DND-41 (cell line): Measurements from ENCODE around the gene GDPD4.

Experiments
- ATAC-seq: fragments of 200-7000 bp; cut with Tn5 transposase; 3 replicates; pipeline ENCODE4 v1.9.1; 2021; ENCODE audit warnings: low read depth; ENCODE audit not compliant: insufficient read depth
- DNase-seq: peaks from one replicate; pipeline ENCODE4 v3.0.0-alpha.2; 2020
- H2AFZ ChIP-seq: 2 replicates; pipeline ENCODE4 v1.6.0; 2012; ENCODE audit warnings: low read depth, low read length
- H3K27ac ChIP-seq: 2 replicates; pipeline ENCODE4 v1.5.1; 2012; ENCODE audit warnings: low read length, inconsistent platforms
- H3K27me3 ChIP-seq: fragments of 200-600 bp; sonication (generic); 2 replicates; pipeline ENCODE4 v1.6.0; 2012; ENCODE audit warnings: low read length, mild to moderate bottlenecking, inconsistent platforms; ENCODE audit not compliant: insufficient read depth, poor library complexity
- H3K36me3 ChIP-seq: 2 replicates; pipeline ENCODE4 v1.5.1; 2012; ENCODE audit warnings: low read length, inconsistent platforms; ENCODE audit not compliant: insufficient read depth
- H3K4me1 ChIP-seq: 2 replicates; pipeline ENCODE4 v1.5.1; 2012; ENCODE audit warnings: mild to moderate bottlenecking, low read length; ENCODE audit not compliant: insufficient read depth
- H3K4me2 ChIP-seq: 2 replicates; pipeline ENCODE4 v1.6.0; 2012; ENCODE audit warnings: mild to moderate bottlenecking, moderate library complexity, low read length, inconsistent platforms; ENCODE audit not compliant: insufficient read depth
- H3K4me3 ChIP-seq, 2 experiments: fragments of 200-600 bp in 1 of 2; shearing (Covaris generic) in 1 of 2; 2 replicates each; pipeline ENCODE4 v1.5.1; 2012 to 2016; ENCODE audit warnings: inconsistent platforms in 2 of 2, low read length in 2 of 2, mild to moderate bottlenecking in 2 of 2, low read depth in 1 of 2, moderate library complexity in 1 of 2
- H3K79me2 ChIP-seq: 2 replicates; pipeline ENCODE4 v1.6.0; 2012; ENCODE audit warnings: low read length, inconsistent platforms; ENCODE audit not compliant: insufficient read depth
- H3K9ac ChIP-seq: 2 replicates; pipeline ENCODE4 v1.6.0; 2012; ENCODE audit warnings: low read depth, mild to moderate bottlenecking, inconsistent platforms, low read length, moderate library complexity
- H3K9me3 ChIP-seq: 2 replicates; pipeline ENCODE4 v1.5.1; 2012; ENCODE audit warnings: low read length, moderate library complexity, mild to moderate bottlenecking, inconsistent platforms; ENCODE audit not compliant: insufficient read depth, severe bottlenecking
- H4K20me1 ChIP-seq: 2 replicates; pipeline ENCODE4 v1.6.0; 2012; ENCODE audit warnings: low read length; ENCODE audit not compliant: insufficient read depth
- EZH2 ChIP-seq: IDR thresholded peaks from 3 replicates; pipeline ENCODE4 v1.6.1; 2012; ENCODE audit warnings: borderline replicate concordance, low read depth, mild to moderate bottlenecking, moderate library complexity, low read length, inconsistent platforms; ENCODE audit not compliant: severe bottlenecking
- TF ChIP-seq, protein P1 (sequence below): IDR thresholded peaks from 2 replicates; pipeline ENCODE4 v1.5.1; 2012; ENCODE audit warnings: borderline replicate concordance, low read length, moderate library complexity, mild to moderate bottlenecking; ENCODE audit not compliant: poor library complexity, severe bottlenecking; ENCODE audit errors: extremely low read depth

Gene GDPD4

DNA sequence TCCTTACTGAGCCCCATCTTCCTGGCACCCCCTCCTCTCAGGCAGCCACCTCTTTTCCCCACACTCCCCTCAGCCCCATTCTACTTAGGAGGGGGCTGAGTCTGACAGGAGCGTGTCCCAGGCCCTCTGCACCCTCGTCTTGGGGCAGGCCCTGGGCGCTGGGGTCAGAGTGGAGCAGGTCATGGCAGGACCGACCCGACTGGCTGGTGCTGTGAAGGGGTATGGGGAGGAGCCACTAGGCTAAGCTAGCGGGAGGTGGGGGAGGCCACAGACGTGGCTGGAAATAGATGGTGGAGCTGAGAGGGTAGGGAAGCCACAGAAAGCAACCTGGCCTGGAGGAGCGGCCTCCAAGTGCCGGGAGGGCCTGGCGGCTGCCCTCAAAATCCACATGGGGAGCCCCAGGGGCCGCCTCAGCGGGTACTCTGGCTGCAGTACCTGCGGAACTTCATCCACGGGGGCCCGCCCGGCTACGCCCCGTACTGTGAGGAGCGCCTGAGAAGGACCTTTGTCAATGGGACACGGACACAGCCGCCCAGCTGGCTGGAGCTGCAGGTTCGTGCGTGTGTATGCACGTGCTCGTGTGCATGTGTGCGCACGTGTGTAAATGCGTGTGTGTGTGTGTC, 111.8 kb downstream of the GDPD4 start:
- TF ChIP-seq, protein P1, sequence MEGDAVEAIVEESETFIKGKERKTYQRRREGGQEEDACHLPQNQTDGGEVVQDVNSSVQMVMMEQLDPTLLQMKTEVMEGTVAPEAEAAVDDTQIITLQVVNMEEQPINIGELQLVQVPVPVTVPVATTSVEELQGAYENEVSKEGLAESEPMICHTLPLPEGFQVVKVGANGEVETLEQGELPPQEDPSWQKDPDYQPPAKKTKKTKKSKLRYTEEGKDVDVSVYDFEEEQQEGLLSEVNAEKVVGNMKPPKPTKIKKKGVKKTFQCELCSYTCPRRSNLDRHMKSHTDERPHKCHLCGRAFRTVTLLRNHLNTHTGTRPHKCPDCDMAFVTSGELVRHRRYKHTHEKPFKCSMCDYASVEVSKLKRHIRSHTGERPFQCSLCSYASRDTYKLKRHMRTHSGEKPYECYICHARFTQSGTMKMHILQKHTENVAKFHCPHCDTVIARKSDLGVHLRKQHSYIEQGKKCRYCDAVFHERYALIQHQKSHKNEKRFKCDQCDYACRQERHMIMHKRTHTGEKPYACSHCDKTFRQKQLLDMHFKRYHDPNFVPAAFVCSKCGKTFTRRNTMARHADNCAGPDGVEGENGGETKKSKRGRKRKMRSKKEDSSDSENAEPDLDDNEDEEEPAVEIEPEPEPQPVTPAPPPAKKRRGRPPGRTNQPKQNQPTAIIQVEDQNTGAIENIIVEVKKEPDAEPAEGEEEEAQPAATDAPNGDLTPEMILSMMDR, result no peak
- TF ChIP-seq EZH2, result no peak
- Histone ChIP-seq H3K79me2 (no peaks in the 10 kb centered on the region), H3K4me3 (no peak overlapping the region), H3K9me3 (no peaks in the 10 kb centered on the region), H3K27ac (no peak overlapping the region), H3K4me1 (no peaks in the 10 kb centered on the region), H3K4me2 (no peak overlapping the region), H3K36me3 (no peaks in the 10 kb centered on the region), H3K9ac (no peak overlapping the region), H2AFZ (no peak overlapping the region), H3K27me3 (no peaks in the 10 kb centered on the region), H4K20me1 (no peaks in the 10 kb centered on the region)
- no peak for ATAC-seq
- no peak for DNase-seq

DNA sequence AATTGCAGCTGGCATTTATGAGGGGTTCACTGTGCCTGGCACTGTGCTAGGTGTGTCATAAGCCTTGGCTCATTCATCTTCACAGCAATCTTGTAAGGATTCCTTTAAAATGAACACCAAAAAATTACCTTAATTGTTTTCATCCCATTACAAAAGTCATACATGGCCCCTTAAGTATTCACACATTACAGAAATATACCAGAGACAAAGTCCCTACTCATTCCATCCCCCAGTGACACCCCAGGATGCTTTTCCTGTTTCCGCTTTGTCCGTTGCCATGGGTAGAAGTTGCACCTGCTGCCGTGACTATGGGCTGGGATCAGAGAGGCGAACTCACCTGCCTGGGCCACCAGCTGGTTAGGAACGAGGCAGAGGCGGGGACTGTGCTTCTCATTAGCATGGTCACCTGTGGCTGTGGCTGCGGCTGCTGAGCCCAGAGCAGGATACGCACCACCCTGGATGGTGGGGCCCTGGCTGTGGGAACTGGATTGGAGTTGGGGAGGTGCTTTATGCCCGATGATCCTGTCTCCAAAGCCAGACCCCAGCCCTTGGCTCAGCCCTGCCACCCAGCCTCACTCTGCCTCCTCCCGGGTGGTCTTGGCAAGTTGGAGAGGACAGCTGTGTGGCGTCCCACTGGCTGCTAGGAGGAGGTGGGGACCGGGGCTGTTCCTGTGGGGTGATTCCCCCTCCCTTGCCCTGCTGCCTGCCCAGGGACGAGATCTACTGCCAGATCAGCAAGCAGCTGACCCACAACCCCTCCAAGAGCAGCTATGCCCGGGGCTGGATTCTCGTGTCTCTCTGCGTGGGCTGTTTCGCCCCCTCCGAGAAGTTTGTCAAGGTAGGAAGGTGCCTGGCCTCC, 112.6 kb downstream of the GDPD4 start:
- Histone ChIP-seq H3K4me1 (no peaks in the 10 kb centered on the region), H3K9me3 (no peaks in the 10 kb centered on the region), H4K20me1 (no peaks in the 10 kb centered on the region), H3K27ac (no peak overlapping the region), H3K4me3 (no peak overlapping the region), H3K27me3 (no peaks in the 10 kb centered on the region), H3K79me2 (no peaks in the 10 kb centered on the region), H3K9ac (no peak overlapping the region), H3K36me3 (no peaks in the 10 kb centered on the region), H2AFZ (no peak overlapping the region), H3K4me2 (no peak overlapping the region)
- DNase-seq (no peak), ATAC-seq (no peak)
- TF ChIP-seq, protein P1, result no peak
- TF ChIP-seq EZH2, result no peak

DNA sequence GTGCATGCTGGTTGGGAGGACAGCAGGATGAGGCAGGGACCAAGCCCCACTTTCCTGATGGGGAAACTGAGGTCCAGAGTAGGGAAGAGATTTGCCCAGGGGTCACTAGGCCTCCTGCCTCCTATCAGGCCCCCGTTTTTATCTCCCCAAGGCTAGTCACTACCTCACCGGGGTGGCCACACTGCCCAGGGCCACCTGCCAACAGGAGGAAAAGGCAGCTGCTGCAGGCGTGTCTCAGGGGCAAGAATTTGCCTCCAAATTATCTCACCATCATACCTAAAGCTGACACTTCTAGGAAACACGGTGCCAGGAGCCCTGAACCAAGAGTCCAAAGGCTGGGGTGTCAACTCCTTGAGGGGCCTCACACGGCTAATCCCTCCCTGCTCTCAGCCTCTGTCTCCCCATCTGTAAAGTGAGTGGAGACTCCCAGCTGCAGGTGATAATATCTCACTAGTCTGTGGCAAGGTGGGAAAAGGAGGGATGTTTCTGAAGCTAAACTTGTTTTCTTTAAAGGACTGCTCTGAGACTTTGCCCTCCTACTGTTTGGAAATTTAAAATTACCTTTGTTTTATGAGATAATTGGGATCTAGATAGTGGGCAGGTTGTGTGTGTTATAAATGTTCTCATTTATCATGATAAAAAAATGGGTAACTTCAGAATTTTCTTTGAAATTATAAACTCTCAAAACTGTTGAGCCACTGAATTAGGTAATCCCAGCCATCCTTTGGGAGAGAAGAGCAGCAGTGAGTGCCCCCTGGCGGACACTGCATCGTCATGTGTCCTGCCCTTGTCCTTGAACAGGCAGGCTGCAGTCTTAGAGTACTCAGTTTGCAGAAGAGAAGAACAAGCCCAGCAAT, 113.5 kb downstream of the GDPD4 start:
- Histone ChIP-seq H3K4me1 (no peaks in the 10 kb centered on the region), H3K4me2 (no peak overlapping the region), H3K27me3 (no peaks in the 10 kb centered on the region), H4K20me1 (no peaks in the 10 kb centered on the region), H3K9me3 (no peaks in the 10 kb centered on the region), H3K9ac (no peak overlapping the region), H3K27ac (no peak overlapping the region), H3K79me2 (no peaks in the 10 kb centered on the region), H3K4me3 (no peak overlapping the region), H2AFZ (no peak overlapping the region), H3K36me3 (no peaks in the 10 kb centered on the region)
- TF ChIP-seq EZH2, result no peak
- TF ChIP-seq, protein P1, result peak; percentile 92
- DNase-seq (peak; percentile 80), ATAC-seq (peak; percentile 97)
